Liver (tissue), 9 donors: ENCODE data around the gene PCBP1. TPM values are rescaled to one million over a fixed set of nuclear protein-coding genes. Genes with fewer than 3 reads are reported as not detected.
A peak's percentile ranks its signal among the peaks of the same experiment; 100 is the strongest.
"Not testable (repeated sequence)": the region's sequence is repeated elsewhere in the genome, so short reads cannot be mapped to it uniquely, and the experiment has no call there.

Source experiments
- DNase-seq: peaks from one replicate; pipeline ENCODE4 v3.0.0-alpha.2; 2017; ENCODE audit warnings: low spot score
- H3K27ac ChIP-seq, 2 donors: one replicate each; pipeline ENCODE4 v1.7.0; 2013; ENCODE audit warnings: inconsistent platforms in 2 of 2, low read length in 2 of 2, control low read depth in 1 of 2, low read depth in 1 of 2, mild to moderate bottlenecking in 1 of 2
- H3K27me3 ChIP-seq, 4 donors: one replicate each; pipeline versions ENCODE4 v1.6.1 to v1.7.0; 2013; ENCODE audit warnings: low read length in 3 of 4, inconsistent platforms in 1 of 4, mild to moderate bottlenecking in 1 of 4, moderate library complexity in 1 of 4; ENCODE audit not compliant: control insufficient read depth in 4 of 4, insufficient read depth in 4 of 4
- H3K36me3 ChIP-seq, 4 donors: one replicate each; pipeline versions ENCODE4 v1.6.1 to v1.7.0; 2013; ENCODE audit warnings: low read length in 3 of 4, mild to moderate bottlenecking in 3 of 4, low read depth in 1 of 4, moderate library complexity in 1 of 4; ENCODE audit not compliant: control insufficient read depth in 4 of 4, insufficient read depth in 3 of 4
- H3K4me1 ChIP-seq, 4 donors: one replicate each; pipeline versions ENCODE4 v1.6.1 to v1.7.0; 2013; ENCODE audit warnings: low read length in 3 of 4, mild to moderate bottlenecking in 3 of 4, moderate library complexity in 1 of 4; ENCODE audit not compliant: control insufficient read depth in 4 of 4, insufficient read depth in 4 of 4
- H3K4me3 ChIP-seq, 3 donors: one replicate each; pipeline versions ENCODE4 v1.6.1 to v1.7.0; 2013; ENCODE audit warnings: low read length in 3 of 3, control low read depth in 1 of 3, low read depth in 1 of 3, mild to moderate bottlenecking in 1 of 3
- H3K9ac ChIP-seq, 2 donors: one replicate each; pipeline ENCODE4 v1.7.0; 2013; ENCODE audit warnings: low read length in 2 of 2, mild to moderate bottlenecking in 2 of 2, moderate library complexity in 2 of 2, control low read depth in 1 of 2, low read depth in 1 of 2
- H3K9me3 ChIP-seq, 4 donors: one replicate each; pipeline versions ENCODE4 v1.6.1 to v1.7.0; 2013; ENCODE audit warnings: low read length in 3 of 4; ENCODE audit not compliant: control insufficient read depth in 4 of 4
- FOXA1 ChIP-seq: IDR thresholded peaks from 2 replicates; pipeline ENCODE4 v1.6.1; 2016; ENCODE audit warnings: antibody characterized with exemption
- FOXA2 ChIP-seq: IDR thresholded peaks from 2 replicates; pipeline ENCODE4 v1.6.1; 2016; ENCODE audit warnings: antibody characterized with exemption
- GABPA ChIP-seq, 2 donors: IDR thresholded peaks in 1 of 2; conservative IDR thresholded peaks in 1 of 2; 2 replicates each; pipeline ENCODE4 v1.6.1; 2016; ENCODE audit warnings: antibody characterized with exemption in 2 of 2, mild to moderate bottlenecking in 1 of 2, moderate library complexity in 1 of 2
- HNF4G ChIP-seq: IDR thresholded peaks from 2 replicates; pipeline ENCODE4 v1.6.1; 2016; ENCODE audit warnings: antibody characterized with exemption
- JUND ChIP-seq, 2 donors: IDR thresholded peaks; 2 replicates each; pipeline ENCODE4 v1.6.1; 2016; ENCODE audit warnings: antibody characterized with exemption in 2 of 2
- NR2F2 ChIP-seq: IDR thresholded peaks from 2 replicates; pipeline ENCODE4 v1.6.1; 2016; ENCODE audit warnings: antibody characterized with exemption
- RAD21 ChIP-seq, 2 donors: IDR thresholded peaks; 2 replicates each; pipeline ENCODE4 v1.6.1; 2016; ENCODE audit warnings: antibody characterized with exemption in 2 of 2, mild to moderate bottlenecking in 2 of 2
- RXRA ChIP-seq, 2 donors: IDR thresholded peaks; 2 replicates each; pipeline ENCODE4 v1.6.1; 2017 to 2018; ENCODE audit warnings: antibody characterized with exemption in 2 of 2, mild to moderate bottlenecking in 1 of 2
- SP1 ChIP-seq: IDR thresholded peaks from 2 replicates; pipeline ENCODE4 v1.6.1; 2018; ENCODE audit warnings: antibody characterized with exemption, mild to moderate bottlenecking
- WGBS: extraction: QIAGEN DNeasy Blood & Tissue Kit; methylation state at CpG from one replicate; pipeline ENCODE4 v1.1.7; 2013; 5-methylcytosine and 5-hydroxymethylcytosine counted together
- polyA plus RNA-seq, 2 donors: library from polyadenylated mRNA; stranded (reverse) in 1 of 2; unstranded in 1 of 2; fragments of 200-250 nt in 1 of 2; fragments of >200 nt in 1 of 2; fragmentation: Nextera tagmentation in 1 of 2; extraction: Ambion mirVana in 1 of 2; gene quantifications; one replicate each; pipeline versions ENCODE4 v1.2.1 to v1.2.3, GENCODE V29; 2013 to 2015
- total RNA-seq, 2 donors: library from RNA; depleted of rRNA; stranded (reverse); fragments of >200 nt; gene quantifications; one replicate each; pipeline ENCODE4 v1.2.3, GENCODE V29; 2014
- TF ChIP-seq, protein P1 (sequence below): IDR thresholded peaks from 2 replicates; pipeline ENCODE4 v1.6.1; 2016; ENCODE audit warnings: antibody characterized with exemption
- donor health status: healthy.
- donor health status: healthy.
- donor health status: healthy.
- donor health status: healthy.
- donor health status: healthy.

PCBP1 gene
- total and polyA plus RNA-seq, 4 donors: 64.0 to 202 (median 87.9) TPM

DNA sequence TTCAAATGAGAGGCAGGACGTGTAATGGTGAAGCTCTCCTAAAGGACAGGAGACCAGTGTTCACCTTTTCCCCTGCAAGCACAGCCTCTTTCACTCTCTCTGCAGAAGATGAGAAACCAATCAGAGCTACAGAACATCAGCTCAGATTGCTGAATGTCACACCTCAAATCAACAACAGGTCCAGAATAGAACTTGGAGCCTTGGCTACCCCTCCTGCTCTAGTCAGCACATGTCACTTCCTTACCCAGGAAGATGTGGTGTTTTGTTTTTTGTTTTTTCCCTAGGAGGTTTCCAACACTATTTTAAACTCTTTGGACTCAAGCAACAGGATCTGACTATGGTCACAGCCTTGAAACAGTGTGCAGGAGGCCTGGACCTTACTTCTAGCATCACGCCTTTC is 41.3 kb upstream of the PCBP1 start (continued):
- TF ChIP-seq HNF4G (no peak), SP1 (no peak), FOXA1 (no peak)

DNA sequence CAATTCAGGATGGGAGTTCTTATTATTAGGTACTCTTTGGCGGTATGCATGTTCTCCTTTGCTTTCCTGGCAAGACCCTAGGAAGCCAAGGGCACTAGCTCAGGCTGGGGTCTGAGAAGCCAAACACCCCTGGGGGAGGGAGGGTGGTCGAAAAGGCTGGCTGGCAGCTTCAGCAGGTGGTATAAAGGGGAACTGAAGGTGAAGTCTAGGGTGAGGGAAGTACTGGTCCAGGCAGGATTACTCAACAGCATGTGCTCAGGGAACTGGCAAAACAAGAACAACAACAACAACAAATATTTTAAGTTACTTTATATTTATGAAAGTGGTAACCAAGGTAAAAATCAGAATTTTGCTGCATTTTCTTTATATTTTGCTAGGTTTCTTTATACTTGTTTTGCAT is 40.7 kb upstream of the PCBP1 start:
- DNase-seq: no peak
- H3K27ac ChIP-seq: peak overlapping the region in 1 of 2 donors; percentile 19
- H3K9ac ChIP-seq: no peak overlapping the region
- no peaks in the 10 kb centered on the region for H3K4me1 ChIP-seq
- WGBS: 61% methylated on average over 2 of the region's 2 CpGs
- H3K4me3 ChIP-seq: no peak overlapping the region
- peaks cover 0 to 45% (median 24%) of the 10 kb centered on the region in 4 donors for H3K36me3 ChIP-seq
- no peak for TF ChIP-seq NR2F2
- no peak for TF ChIP-seq JUND (IDR thresholded peaks at IDR 0.05)
- no peak for TF ChIP-seq FOXA1
- no peak for TF ChIP-seq FOXA2
- no peak for TF ChIP-seq RAD21 (IDR thresholded peaks at IDR 0.05)
- H3K27me3 ChIP-seq: no peaks in the 10 kb centered on the region
- H3K9me3 ChIP-seq: no peaks in the 10 kb centered on the region

DNA sequence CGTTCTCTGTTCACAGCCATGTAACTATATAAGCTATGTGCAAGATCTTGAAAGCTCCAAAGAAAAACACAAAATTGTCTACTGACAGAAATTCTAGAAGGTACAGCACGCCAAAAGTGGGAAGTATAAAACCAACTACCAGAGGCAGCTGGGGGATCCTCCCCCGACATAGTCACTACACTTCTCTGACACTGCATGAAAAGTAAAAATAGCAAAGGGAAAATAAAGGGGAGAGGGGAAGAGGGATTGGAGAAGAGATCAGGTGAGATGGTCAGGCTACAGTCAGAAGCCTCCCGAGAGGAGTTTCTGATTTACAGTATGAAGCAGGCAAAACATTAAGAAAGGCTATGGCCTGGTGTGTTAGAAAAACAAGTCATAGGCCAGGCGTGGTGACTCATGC is 39.8 kb upstream of the PCBP1 start:
- Histone ChIP-seq H3K4me1 (no peaks in the 10 kb centered on the region), H3K36me3 (peaks cover 1 to 48% (median 28%) of the 10 kb centered on the region in 4 donors), H3K27ac (peak overlapping the region in 1 of 2 donors; percentile 54), H3K9me3 (no peaks in the 10 kb centered on the region), H3K4me3 (no peak overlapping the region), H3K27me3 (no peaks in the 10 kb centered on the region), H3K9ac (no peak overlapping the region)
- TF ChIP-seq RXRA (IDR thresholded peaks at IDR 0.05): no peak
- DNase-seq: no peak
- 93% methylated on average over 5 of the region's 5 CpGs for WGBS

DNA sequence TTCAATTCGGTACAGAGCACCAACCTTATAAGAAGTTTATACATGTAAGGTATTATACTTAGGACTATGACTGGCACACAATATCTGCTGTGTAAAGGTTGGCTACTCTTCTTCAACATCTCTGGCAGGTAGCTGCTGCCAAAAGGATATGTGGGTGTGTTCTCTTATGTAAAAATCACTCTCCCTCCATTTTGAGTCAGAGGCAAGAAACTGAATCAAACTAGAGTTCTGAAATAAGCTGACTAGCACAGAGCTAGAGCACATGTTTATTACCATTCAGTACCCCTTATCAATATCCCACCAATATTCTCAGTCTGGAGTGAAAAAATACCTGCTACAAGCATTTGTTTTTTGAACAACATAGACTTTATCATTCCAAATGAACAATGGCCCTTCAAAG is 38.0 kb upstream of the PCBP1 start:
- Histone ChIP-seq H3K36me3 (peaks cover 2 to 61% (median 36%) of the 10 kb centered on the region in 4 donors), H3K4me3 (no peak overlapping the region), H3K27me3 (no peaks in the 10 kb centered on the region), H3K9me3 (no peaks in the 10 kb centered on the region), H3K9ac (no peak overlapping the region), H3K27ac (no peak overlapping the region), H3K4me1 (no peaks in the 10 kb centered on the region)
- WGBS: 94% methylated on average over 1 of the region's 1 CpG
- DNase-seq: no peak
- TF ChIP-seq, protein P1, sequence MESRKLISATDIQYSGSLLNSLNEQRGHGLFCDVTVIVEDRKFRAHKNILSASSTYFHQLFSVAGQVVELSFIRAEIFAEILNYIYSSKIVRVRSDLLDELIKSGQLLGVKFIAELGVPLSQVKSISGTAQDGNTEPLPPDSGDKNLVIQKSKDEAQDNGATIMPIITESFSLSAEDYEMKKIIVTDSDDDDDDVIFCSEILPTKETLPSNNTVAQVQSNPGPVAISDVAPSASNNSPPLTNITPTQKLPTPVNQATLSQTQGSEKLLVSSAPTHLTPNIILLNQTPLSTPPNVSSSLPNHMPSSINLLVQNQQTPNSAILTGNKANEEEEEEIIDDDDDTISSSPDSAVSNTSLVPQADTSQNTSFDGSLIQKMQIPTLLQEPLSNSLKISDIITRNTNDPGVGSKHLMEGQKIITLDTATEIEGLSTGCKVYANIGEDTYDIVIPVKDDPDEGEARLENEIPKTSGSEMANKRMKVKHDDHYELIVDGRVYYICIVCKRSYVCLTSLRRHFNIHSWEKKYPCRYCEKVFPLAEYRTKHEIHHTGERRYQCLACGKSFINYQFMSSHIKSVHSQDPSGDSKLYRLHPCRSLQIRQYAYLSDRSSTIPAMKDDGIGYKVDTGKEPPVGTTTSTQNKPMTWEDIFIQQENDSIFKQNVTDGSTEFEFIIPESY: no peak
- TF ChIP-seq HNF4G (no peak), JUND (IDR thresholded peaks at IDR 0.05) (no peak), NR2F2 (no peak)

DNA sequence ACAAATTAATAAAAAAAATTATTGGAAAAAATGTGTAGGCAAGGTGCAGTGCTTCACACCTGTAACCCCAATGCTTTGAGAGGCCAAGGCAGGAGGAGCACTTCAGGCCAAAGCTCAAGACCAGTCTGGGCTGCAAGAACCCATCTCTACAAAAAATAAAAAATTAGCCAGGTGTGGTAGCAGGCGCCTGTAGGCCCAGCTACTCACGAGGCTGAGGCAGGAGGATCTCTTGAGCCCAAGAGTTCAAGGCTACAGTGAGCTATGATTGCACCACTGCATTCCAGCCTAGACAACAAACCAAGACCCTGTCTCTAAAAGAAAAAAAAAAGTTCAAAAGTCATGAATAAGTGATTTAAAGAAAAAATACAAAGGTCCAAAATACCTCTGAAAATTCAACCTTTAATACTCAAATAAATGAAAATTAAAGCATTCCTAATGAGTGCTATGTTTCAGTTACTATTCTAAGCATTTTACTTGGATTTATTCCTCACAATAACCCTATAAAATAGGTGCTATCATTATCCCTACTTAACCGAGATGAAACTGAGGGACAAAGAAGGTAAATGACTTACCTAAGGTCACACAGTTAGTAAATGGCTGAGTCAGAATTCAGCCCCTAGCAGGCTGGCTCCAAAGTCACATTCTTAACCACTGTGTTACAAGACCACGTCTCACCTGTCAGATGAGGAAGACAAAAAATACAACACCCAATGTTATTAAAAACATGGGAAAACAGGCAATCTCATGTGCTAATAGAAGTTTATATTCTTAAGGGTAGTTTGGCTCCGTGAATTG is 36.4 kb upstream of the PCBP1 start:
- Histone ChIP-seq H3K36me3 (peaks cover 2 to 66% (median 40%) of the 10 kb centered on the region in 4 donors), H3K9ac (no peak overlapping the region), H3K27me3 (no peaks in the 10 kb centered on the region), H3K9me3 (no peaks in the 10 kb centered on the region), H3K4me3 (no peak overlapping the region), H3K4me1 (no peaks in the 10 kb centered on the region), H3K27ac (no peak overlapping the region)
- DNase-seq: no peak
- 84% methylated on average over 5 of the region's 5 CpGs for WGBS
- no peak for TF ChIP-seq RAD21 (IDR thresholded peaks at IDR 0.05)
- no peak for TF ChIP-seq GABPA (IDR thresholded peaks at IDR 0.05 in 1 of 2, conservative IDR thresholded peaks at IDR 0.05 in 1 of 2)

DNA sequence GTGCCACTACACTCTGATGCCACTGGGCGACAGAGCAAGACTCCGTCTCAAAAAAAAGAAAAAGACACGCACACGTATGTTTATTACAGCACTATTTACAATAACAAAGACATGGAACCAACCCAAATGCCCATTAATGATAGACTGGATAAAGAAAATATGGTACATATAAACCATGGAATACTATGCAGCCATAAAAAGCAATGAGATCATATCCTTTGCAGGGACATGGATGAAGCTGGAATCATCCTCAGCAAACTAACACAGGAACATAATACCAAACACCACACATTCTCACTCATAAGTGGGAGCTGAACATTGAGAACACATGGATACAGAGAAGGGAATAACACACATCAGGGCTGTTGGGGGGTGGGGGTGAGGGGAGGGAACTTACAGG is 32.0 kb upstream of the PCBP1 start:
- not testable (repeated sequence) for H3K9ac ChIP-seq, H3K4me1 ChIP-seq, H3K9me3 ChIP-seq, H3K27ac ChIP-seq, DNase-seq, H3K27me3 ChIP-seq, H3K4me3 ChIP-seq
- WGBS: 100% methylated on average over 4 of the region's 4 CpGs
- peaks cover 9 to 59% (median 35%) of the 10 kb centered on the region in 4 donors for H3K36me3 ChIP-seq
